Endothelial cell of umbilical vein (primary cell): ENCODE results near the gene ACSF3. TPM values are rescaled to one million over a fixed set of nuclear protein-coding genes. Genes with fewer than 3 reads are reported as not detected.

ENCODE experiments used
- BruUV-seq: library from RNA; stranded (reverse); fragments of 400-500 nt; replicated peaks from 2 replicates; lab custom pipeline; 2021; lab: Mats Ljungman, UMichigan
- CTCF ChIA-PET: fragments of 300-600, 350-600 bp; sonication (Branson Sonifier 250); formaldehyde crosslinking; loops from one replicate; lab custom pipeline; 2021; ENCODE audit warnings: antibody characterized with exemption, inconsistent platforms; lab: Charles Lee
- POLR2A ChIA-PET: fragments of 300-600, 350-600 bp; sonication (Branson Sonifier 250); formaldehyde crosslinking; loops from one replicate; lab custom pipeline; 2021; ENCODE audit warnings: antibody characterized with exemption, inconsistent platforms; lab: Charles Lee
- DNase-seq: peaks from one replicate; pipeline ENCODE4 v3.0.0-alpha.2; 2011; ENCODE audit warnings: low read depth, low spot score
- FAIRE-seq: peaks from 2 replicates; lab custom pipeline; 2011; peaks lifted over from hg19 to GRCh38; lab: Jason Lieb, UNC
- H2AFZ ChIP-seq: 2 replicates; pipeline ENCODE4 v1.6.0; 2012; ENCODE audit warnings: low read depth, low read length, control low read depth, inconsistent platforms
- H3K27ac ChIP-seq: 2 replicates; pipeline ENCODE4 v1.5.1; 2011; ENCODE audit warnings: low read depth, mild to moderate bottlenecking, control low read depth, low read length, moderate library complexity; ENCODE audit not compliant: insufficient read depth
- H3K27me3 ChIP-seq, 2 experiments: 2 replicates each; pipeline versions ENCODE4 v1.6.0 to v1.6.1; 2011; ENCODE audit warnings: low read length in 2 of 2, mixed read lengths in 1 of 2; ENCODE audit not compliant: control insufficient read depth in 2 of 2, insufficient read depth in 2 of 2
- H3K36me3 ChIP-seq, 2 experiments: 2 replicates in 1 of 2; 3 replicates in 1 of 2; pipeline ENCODE4 v1.5.1; 2011; ENCODE audit warnings: low read length in 2 of 2, mild to moderate bottlenecking in 1 of 2, moderate library complexity in 1 of 2; ENCODE audit not compliant: control insufficient read depth in 2 of 2, insufficient read depth in 2 of 2; ENCODE audit errors: extremely low read depth in 1 of 2
- H3K4me1 ChIP-seq: 3 replicates; pipeline ENCODE4 v1.5.1; 2011; ENCODE audit warnings: mild to moderate bottlenecking, low read length; ENCODE audit not compliant: control insufficient read depth, insufficient read depth; ENCODE audit errors: extremely low read depth
- H3K4me2 ChIP-seq: 2 replicates; pipeline ENCODE4 v1.6.1; 2011; ENCODE audit warnings: low read length, control low read depth, mixed read lengths; ENCODE audit not compliant: insufficient read depth
- H3K4me3 ChIP-seq, 3 experiments: fragments of 200-600 bp in 1 of 3; sonication (generic), shearing (Covaris generic) in 1 of 3; replicated peaks in 1 of 3; 2 replicates each; pipeline ENCODE4 v1.5.1; 2011 to 2016; ENCODE audit warnings: control low read depth in 3 of 3, low read length in 3 of 3, mild to moderate bottlenecking in 2 of 3, inconsistent platforms in 1 of 3, low read depth in 1 of 3, moderate library complexity in 1 of 3; ENCODE audit not compliant: insufficient read depth in 1 of 3
- H3K79me2 ChIP-seq: 2 replicates; pipeline ENCODE4 v1.6.0; 2012; ENCODE audit warnings: low read length, inconsistent platforms; ENCODE audit not compliant: control insufficient read depth, insufficient read depth
- H3K9ac ChIP-seq: replicated peaks from 2 replicates; pipeline ENCODE3; 2011; ENCODE audit warnings: low read length, control low read depth; ENCODE audit not compliant: insufficient read depth; ENCODE audit errors: extremely low read depth
- H3K9me1 ChIP-seq: replicated peaks from 3 replicates; pipeline ENCODE4 v1.6.0; 2011; ENCODE audit warnings: mild to moderate bottlenecking, low read length; ENCODE audit not compliant: control insufficient read depth, insufficient read depth; ENCODE audit errors: extremely low read depth
- H3K9me3 ChIP-seq: replicated peaks from 2 replicates; pipeline ENCODE4 v1.5.1; 2012; ENCODE audit warnings: low read length, inconsistent platforms; ENCODE audit not compliant: control insufficient read depth, insufficient read depth
- H4K20me1 ChIP-seq: replicated peaks from 2 replicates; pipeline ENCODE3; 2011; ENCODE audit warnings: mild to moderate bottlenecking, low read length; ENCODE audit not compliant: control insufficient read depth, insufficient read depth; ENCODE audit errors: extremely low read depth
- EZH2 ChIP-seq: IDR thresholded peaks from 2 replicates; pipeline ENCODE4 v1.6.1; 2012; ENCODE audit warnings: borderline replicate concordance, low read depth, mild to moderate bottlenecking, moderate library complexity, low read length, inconsistent platforms; ENCODE audit not compliant: severe bottlenecking
- FOS ChIP-seq: IDR thresholded peaks from 2 replicates; pipeline ENCODE4 v1.6.1; 2011; ENCODE audit warnings: mild to moderate bottlenecking, low read length, moderate library complexity, borderline replicate concordance; ENCODE audit not compliant: insufficient read depth
- GATA2 ChIP-seq: IDR thresholded peaks from 2 replicates; pipeline ENCODE4 v1.7.0; 2011; ENCODE audit warnings: low read depth, mild to moderate bottlenecking, moderate library complexity, mixed read lengths, low read length; ENCODE audit not compliant: insufficient read length, insufficient read depth
- JUN ChIP-seq: IDR thresholded peaks from 2 replicates; pipeline ENCODE4 v1.6.1; 2011; ENCODE audit warnings: borderline replicate concordance, low read depth; ENCODE audit not compliant: insufficient read length, insufficient read depth
- MYC ChIP-seq: IDR thresholded peaks from one replicate; pipeline ENCODE4 v1.6.1; 2011; ENCODE audit warnings: mild to moderate bottlenecking, low read depth, low read length
- POLR2A ChIP-seq: IDR thresholded peaks from 2 replicates; pipeline ENCODE4 v1.6.1; 2012; ENCODE audit warnings: low read depth, mild to moderate bottlenecking, control low read depth, low read length
- POLR2AphosphoS5 ChIP-seq: IDR thresholded peaks from 2 replicates; pipeline ENCODE4 v1.6.1; 2012; ENCODE audit warnings: low read depth, mild to moderate bottlenecking, control low read depth, low read length, moderate library complexity; ENCODE audit not compliant: insufficient read depth
- dilution Hi-C: fragments of 300-500 bp; cut with MboI; formaldehyde crosslinking; loops from one replicate; pipeline ENCODE4 v1.15.0; 2019; ENCODE audit warnings: low sequenced_read_pairs; ENCODE audit not compliant: extremely low pct_ligation_motif_present
- intact Hi-C: fragments of 100-400 bp; cut with micrococcal nuclease; formaldehyde crosslinking; loops from one replicate; pipeline ENCODE4 v1.10.0; 2022
- polyA plus RNA-seq, 4 experiments: library from polyadenylated mRNA; depleted of rRNA in 3 of 4; stranded (reverse) in 3 of 4; unstranded in 1 of 4; fragments of >200 nt; gene quantifications; 2 replicates each; pipeline versions ENCODE4 v1.2.1 to v1.2.3, GENCODE V29; 2011 to 2012; ENCODE audit warnings: missing spikeins in 1 of 4
- total RNA-seq: library from RNA; stranded (reverse); gene quantifications from 2 replicates; pipeline ENCODE4 v1.2.3, GENCODE V29; 2021
- TF ChIP-seq, protein P1 (sequence below): IDR thresholded peaks from 2 replicates; pipeline ENCODE4 v1.6.1; 2011; ENCODE audit not compliant: insufficient read depth, insufficient read length
- TF ChIP-seq, protein P2 (sequence below), 2 donors: IDR thresholded peaks; 1 replicate in 1 of 2; 2 replicates in 1 of 2; pipeline ENCODE4 v1.5.1; 2011; ENCODE audit warnings: low read length in 2 of 2, mild to moderate bottlenecking in 2 of 2, moderate library complexity in 2 of 2, control low read depth in 1 of 2, inconsistent platforms in 1 of 2, low read depth in 1 of 2; ENCODE audit not compliant: insufficient read depth in 1 of 2; ENCODE audit errors: extremely low read depth in 1 of 2

ACSF3 gene
- total and polyA plus RNA-seq, 2 donors (not counting 3 experiments of a cell fraction or from before 2014, with no cell fraction given): 18.6 to 33.2 TPM

DNA sequence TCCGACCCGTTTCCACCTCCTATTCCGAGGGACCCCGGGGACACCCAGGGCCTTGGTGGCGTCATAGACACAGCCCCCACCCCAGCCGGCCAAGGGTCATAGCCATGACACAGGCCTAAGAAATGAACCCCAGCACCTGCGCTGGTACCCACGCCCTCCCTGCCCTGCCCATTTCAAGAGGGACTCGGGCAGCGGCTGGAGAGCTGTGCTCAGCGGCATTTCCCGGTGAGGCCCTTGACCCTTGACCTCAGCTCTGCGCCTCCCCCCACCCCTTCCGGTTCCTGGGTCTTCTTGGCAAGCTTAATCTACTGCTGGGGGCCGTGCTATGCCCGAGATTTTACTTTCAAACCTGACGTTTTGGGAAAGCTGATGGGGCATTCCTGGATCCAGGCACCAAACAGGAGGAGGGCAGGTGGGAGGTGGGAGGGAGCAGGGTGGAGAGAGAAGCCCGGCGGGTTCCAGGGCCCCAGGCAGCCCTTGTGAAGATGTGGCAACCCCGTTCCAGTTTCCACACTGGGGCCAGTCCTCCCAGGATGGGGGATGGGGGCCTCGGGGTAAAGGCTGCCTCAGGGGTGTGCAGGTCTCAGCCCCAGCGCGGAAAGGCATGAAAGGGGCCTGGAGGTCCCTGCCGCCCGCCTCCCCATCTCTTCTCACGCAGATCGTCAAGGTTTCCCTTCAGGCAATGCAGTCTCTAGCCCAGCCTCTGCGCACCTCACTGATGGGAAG is 106.6 kb downstream of the ACSF3 start, which contains the start of gene SLC22A31:
Gene SLC22A31 (minus strand): TSS at position 414 of the 726 bp plus-strand sequence. CDS start 36 bp downstream, at position 378.
- no peaks in the 10 kb centered on the region for H3K79me2 ChIP-seq
- peak within 1 kb of the TSS in 1 of 3 experiments; percentile 24 for H3K4me3 ChIP-seq
- ChIA-PET CTCF (no interaction called here), POLR2A (no interaction called here)
- DNase-seq (no peak), FAIRE-seq (no peak)
- H3K9me1 ChIP-seq: no peaks in the 10 kb centered on the region
- TF ChIP-seq EZH2 (no peak), JUN (no peak), MYC (no peak), POLR2A (no peak), FOS (no peak), GATA2 (no peak), POLR2AphosphoS5 (no peak)
- TF ChIP-seq, protein P1, sequence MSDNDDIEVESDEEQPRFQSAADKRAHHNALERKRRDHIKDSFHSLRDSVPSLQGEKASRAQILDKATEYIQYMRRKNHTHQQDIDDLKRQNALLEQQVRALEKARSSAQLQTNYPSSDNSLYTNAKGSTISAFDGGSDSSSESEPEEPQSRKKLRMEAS: no peak
- TF ChIP-seq, protein P2, sequence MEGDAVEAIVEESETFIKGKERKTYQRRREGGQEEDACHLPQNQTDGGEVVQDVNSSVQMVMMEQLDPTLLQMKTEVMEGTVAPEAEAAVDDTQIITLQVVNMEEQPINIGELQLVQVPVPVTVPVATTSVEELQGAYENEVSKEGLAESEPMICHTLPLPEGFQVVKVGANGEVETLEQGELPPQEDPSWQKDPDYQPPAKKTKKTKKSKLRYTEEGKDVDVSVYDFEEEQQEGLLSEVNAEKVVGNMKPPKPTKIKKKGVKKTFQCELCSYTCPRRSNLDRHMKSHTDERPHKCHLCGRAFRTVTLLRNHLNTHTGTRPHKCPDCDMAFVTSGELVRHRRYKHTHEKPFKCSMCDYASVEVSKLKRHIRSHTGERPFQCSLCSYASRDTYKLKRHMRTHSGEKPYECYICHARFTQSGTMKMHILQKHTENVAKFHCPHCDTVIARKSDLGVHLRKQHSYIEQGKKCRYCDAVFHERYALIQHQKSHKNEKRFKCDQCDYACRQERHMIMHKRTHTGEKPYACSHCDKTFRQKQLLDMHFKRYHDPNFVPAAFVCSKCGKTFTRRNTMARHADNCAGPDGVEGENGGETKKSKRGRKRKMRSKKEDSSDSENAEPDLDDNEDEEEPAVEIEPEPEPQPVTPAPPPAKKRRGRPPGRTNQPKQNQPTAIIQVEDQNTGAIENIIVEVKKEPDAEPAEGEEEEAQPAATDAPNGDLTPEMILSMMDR (IDR thresholded peaks at IDR 0.05; ENCODE audit: extremely low read depth in 1 of 2, insufficient read depth in 1 of 2, low read depth in 1 of 2, low read length in 2 of 2): no peak
- peak within 1 kb of the TSS; percentile 78 for H2AFZ ChIP-seq
- no peaks in the 10 kb centered on the region for H3K36me3 ChIP-seq
- no peak within 1 kb of the TSS for H3K27ac ChIP-seq
- dilution Hi-C loops: no loop called here
- no peaks in the 10 kb centered on the region for H4K20me1 ChIP-seq
- H3K9ac ChIP-seq: no peak within 1 kb of the TSS
- intact Hi-C loops: no loop called here
- no peak within 1 kb of the TSS for H3K4me2 ChIP-seq
- no TSS peak for BruUV-seq
- peaks cover 20 to 34% of the 10 kb centered on the region in 2 experiments for H3K27me3 ChIP-seq
- H3K9me3 ChIP-seq: no peaks in the 10 kb centered on the region
- H3K4me1 ChIP-seq: no peaks in the 10 kb centered on the region
